HG02852 (cell line): ENCODE measurements around the gene ATAD5.
A peak's percentile ranks its signal among the peaks of the same experiment; 100 is the strongest.
"Not testable (repeated sequence)": the region's sequence is repeated elsewhere in the genome, so short reads cannot be mapped to it uniquely, and the experiment has no call there.

Experiments
- ATAC-seq: cut with Tn5 transposase; IDR thresholded peaks from one replicate; pipeline ENCODE4 v1.9.1; 2021; ENCODE audit warnings: mild to moderate bottlenecking, moderate library complexity; ENCODE audit not compliant: unreplicated experiment

ATAD5 gene

GRCh38 chr17:30906101-30906911 is 74.5 kb downstream of the ATAD5 start, which contains the start of gene TEFM:
Gene TEFM, minus strand, starts transcription at chr17:30906238. Its CDS starts 40 bp downstream, at chr17:30906198.
- peak; percentile 82 for ATAC-seq

GRCh38 chr17:30908717-30909420 is 77.1 kb downstream of the ATAD5 start:
- ATAC-seq, result no peak

GRCh38 chr17:30910151-30910550 is 78.4 kb downstream of the ATAD5 start:
- ATAC-seq, result not testable (repeated sequence)

GRCh38 chr17:30913955-30914354 is 82.2 kb downstream of the ATAD5 start:
- ATAC-seq, result no peak

- ATAC-seq, result no peak
Observed at GRCh38 chr17:30915833-30916611, 84.3 kb downstream of the ATAD5 start.

- no peak for ATAC-seq
Observed at GRCh38 chr17:30917050-30917449, 85.3 kb downstream of the ATAD5 start.

GRCh38 chr17:30920282-30920681 is 88.5 kb downstream of the ATAD5 start:
- ATAC-seq, result no peak

- ATAC-seq, result no peak
Observed at GRCh38 chr17:30920683-30921543, 89.1 kb downstream of the ATAD5 start.

- no peak for ATAC-seq
Observed at GRCh38 chr17:30921544-30922196, 89.9 kb downstream of the ATAD5 start, which contains the start of gene ADAP2. Gene ADAP2, plus strand, starts transcription at chr17:30921945. Its CDS starts 70 bp downstream, at chr17:30922015.

GRCh38 chr17:30922235-30923030 is 90.7 kb downstream of the ATAD5 start:
- ATAC-seq, result no peak

- ATAC-seq, result no peak
Observed at GRCh38 chr17:30924341-30924740, 92.6 kb downstream of the ATAD5 start.

GRCh38 chr17:30926516-30926915 is 94.8 kb downstream of the ATAD5 start:
- ATAC-seq, result no peak

GRCh38 chr17:30927756-30928155 is 96.0 kb downstream of the ATAD5 start:
- no peak for ATAC-seq

GRCh38 chr17:30928584-30928983 is 96.8 kb downstream of the ATAD5 start:
- ATAC-seq, result no peak

GRCh38 chr17:30929081-30929633 is 97.4 kb downstream of the ATAD5 start:
- ATAC-seq, result no peak

GRCh38 chr17:30929861-30930260 is 98.1 kb downstream of the ATAD5 start:
- ATAC-seq, result not testable (repeated sequence)

GRCh38 chr17:30930495-30930894 is 98.7 kb downstream of the ATAD5 start:
- no peak for ATAC-seq

- not testable (repeated sequence) for ATAC-seq
Observed at GRCh38 chr17:30931582-30931981, 99.8 kb downstream of the ATAD5 start.

GRCh38 chr17:30933966-30934365 is 102.2 kb downstream of the ATAD5 start:
- no peak for ATAC-seq
